GM23338 (cell line): ENCODE results near the gene COBL. TPM values are rescaled to one million over a fixed set of nuclear protein-coding genes. Genes with fewer than 3 reads are reported as not detected.

Experiments used
- ATAC-seq: fragments of 200-7000 bp; cut with Tn5 transposase; 3 replicates; pipeline ENCODE4 v1.9.1; 2020
- DNase-seq: peaks from one replicate; pipeline ENCODE4 v3.0.0-alpha.2; 2015; ENCODE audit warnings: low spot score
- H2AFZ ChIP-seq: fragments of 200-600 bp; sonication (generic); 2 replicates; pipeline ENCODE4 v1.8.0; 2016; ENCODE audit warnings: antibody characterized with exemption, mild to moderate bottlenecking, moderate library complexity
- H3F3A ChIP-seq: fragments of 200-600 bp; sonication (generic); replicated peaks from 2 replicates; pipeline ENCODE4 v1.8.0; 2017; ENCODE audit warnings: antibody characterized with exemption, mixed run types, low read depth
- H3K27ac ChIP-seq: fragments of 200-600 bp; sonication (generic); 2 replicates; pipeline ENCODE4 v1.6.1; 2016; ENCODE audit warnings: low read depth
- H3K27me3 ChIP-seq: fragments of 200-600 bp; sonication (generic); 2 replicates; pipeline ENCODE4 v1.8.0; 2016; ENCODE audit warnings: mild to moderate bottlenecking, mixed run types, moderate library complexity; ENCODE audit not compliant: insufficient read depth
- H3K36me3 ChIP-seq: fragments of 200-600 bp; sonication (generic); 2 replicates; pipeline ENCODE4 v1.8.0; 2016; ENCODE audit warnings: mild to moderate bottlenecking; ENCODE audit not compliant: insufficient read depth
- H3K4me1 ChIP-seq: fragments of 200-600 bp; sonication (generic); 2 replicates; pipeline ENCODE4 v1.8.0; 2016; ENCODE audit warnings: mild to moderate bottlenecking, moderate library complexity; ENCODE audit not compliant: insufficient read depth
- H3K4me2 ChIP-seq: fragments of 200-600 bp; sonication (generic); 2 replicates; pipeline ENCODE4 v1.7.1; 2017; ENCODE audit warnings: mixed run types
- H3K4me3 ChIP-seq: fragments of 200-600 bp; sonication (generic); 2 replicates; pipeline ENCODE4 v1.6.1; 2016; ENCODE audit warnings: mixed run types
- H3K79me2 ChIP-seq: fragments of 200-600 bp; sonication (generic); replicated peaks from 2 replicates; pipeline ENCODE4 v1.8.0; 2017; ENCODE audit warnings: mild to moderate bottlenecking; ENCODE audit not compliant: insufficient read depth
- H3K9me2 ChIP-seq: fragments of 200-600 bp; sonication (generic); 2 replicates; pipeline ENCODE4 v1.8.0; 2017; ENCODE audit not compliant: insufficient read depth
- H4K20me1 ChIP-seq: fragments of 200-600 bp; sonication (generic); replicated peaks from 2 replicates; pipeline ENCODE4 v1.8.0; 2017; ENCODE audit warnings: mild to moderate bottlenecking; ENCODE audit not compliant: insufficient read depth
- H3K27ac Mint-ChIP-seq: 2 replicates; pipeline ENCODE4 v1.8.0; 2020; ENCODE audit warnings: inconsistent platforms, mild to moderate bottlenecking, moderate library complexity, mixed read lengths
- H3K27me3 Mint-ChIP-seq: 3 replicates; pipeline ENCODE4 v1.8.0; 2022; ENCODE audit warnings: low read depth, mild to moderate bottlenecking, moderate library complexity, mixed read lengths, inconsistent platforms; ENCODE audit not compliant: insufficient read depth, poor library complexity
- H3K36me3 Mint-ChIP-seq: 3 replicates; pipeline ENCODE4 v1.8.0; 2021; ENCODE audit warnings: low read depth, mild to moderate bottlenecking, inconsistent platforms, moderate library complexity, mixed read lengths
- H3K4me1 Mint-ChIP-seq: 3 replicates; pipeline ENCODE4 v1.8.0; 2020; ENCODE audit warnings: mild to moderate bottlenecking, inconsistent platforms, mixed read lengths
- H3K4me3 Mint-ChIP-seq: 3 replicates; pipeline ENCODE4 v1.8.0; 2021; ENCODE audit warnings: moderate library complexity, mild to moderate bottlenecking, inconsistent platforms, mixed read lengths
- H3K9me3 Mint-ChIP-seq: 3 replicates; pipeline ENCODE4 v1.8.0; 2020; ENCODE audit warnings: moderate library complexity, mild to moderate bottlenecking, inconsistent platforms, mixed read lengths
- CREB1 ChIP-seq: fragments of 250-450 bp; sonication (Bioruptor Pico); IDR thresholded peaks from 2 replicates; pipeline ENCODE4 v1.5.0; 2020; ENCODE audit warnings: low read depth, mild to moderate bottlenecking, moderate library complexity
- CTCF ChIP-seq, 2 experiments: fragments of 200-600 bp in 1 of 2; sonication (generic) in 1 of 2; conservative IDR thresholded peaks; 2 replicates each; pipeline versions ENCODE4 v1.5.1 to v1.6.1; 2016 to 2017; ENCODE audit warnings: antibody characterized with exemption in 2 of 2, low read depth in 2 of 2, mild to moderate bottlenecking in 2 of 2, moderate library complexity in 1 of 2
- ETS1 ChIP-seq: IDR thresholded peaks from 2 replicates; pipeline ENCODE4 v1.6.1; 2016; ENCODE audit warnings: antibody characterized with exemption
- EZH2phosphoT487 ChIP-seq: fragments of 200-600 bp; sonication (generic); IDR thresholded peaks from one replicate; pipeline ENCODE4 v1.8.1; 2018; ENCODE audit warnings: antibody characterized with exemption; ENCODE audit not compliant: unreplicated experiment
- NANOG ChIP-seq: IDR thresholded peaks from 2 replicates; pipeline ENCODE4 v1.6.1; 2016; ENCODE audit warnings: antibody characterized with exemption, borderline replicate concordance
- POLR2AphosphoS5 ChIP-seq: IDR thresholded peaks from 2 replicates; pipeline ENCODE4 v1.6.1; 2016; ENCODE audit warnings: antibody characterized with exemption, low read depth
- REST ChIP-seq: IDR thresholded peaks from one replicate; pipeline ENCODE4 v1.6.1; 2018; ENCODE audit warnings: antibody characterized with exemption; ENCODE audit not compliant: unreplicated experiment
- STAT1 ChIP-seq: IDR thresholded peaks from one replicate; pipeline ENCODE4 v1.6.1; 2016; ENCODE audit warnings: antibody characterized with exemption; ENCODE audit not compliant: unreplicated experiment
- ZNF114 ChIP-seq: fragments of 250-450 bp; sonication (Bioruptor Pico); IDR thresholded peaks from 2 replicates; pipeline ENCODE4 v1.5.0; 2020; ENCODE audit warnings: mild to moderate bottlenecking, moderate library complexity
- ZNF331 ChIP-seq: fragments of 250-450 bp; sonication (Bioruptor Pico); IDR thresholded peaks from 2 replicates; pipeline ENCODE4 v1.5.0; 2020; ENCODE audit warnings: low read depth, mild to moderate bottlenecking, moderate library complexity
- polyA plus RNA-seq: library from polyadenylated mRNA; unstranded; fragments of >200 nt; fragmentation: Nextera tagmentation; extraction: Ambion mirVana; gene quantifications from 2 replicates; pipeline ENCODE4 v1.2.1, GENCODE V29; 2016
- total RNA-seq: library from RNA; depleted of rRNA; stranded (reverse); fragments of >200 nt; shearing (Covaris generic); gene quantifications from 2 replicates; pipeline ENCODE4 v1.2.3, GENCODE V29; 2014

The COBL gene
- total and polyA plus RNA-seq, 2 experiments from 2014 or later, result 18.3 to 51.9 TPM

GRCh38 chr7:51033727-51034520, 282.7 kb downstream of the COBL start (continued):
- TF ChIP-seq ZNF114 (CRISPR knock-in tag), result no peak
- TF ChIP-seq NANOG, result no peak
- no peak for TF ChIP-seq ETS1
- TF ChIP-seq CTCF (conservative IDR thresholded peaks at IDR 0.05; ENCODE audit: low read depth in 2 of 2), result no peak

GRCh38 chr7:51031791-51032515, 284.7 kb downstream of the COBL start:
- no peak overlapping the region for H3K4me3 Mint-ChIP-seq
- Histone ChIP-seq H3K4me2 (no peak overlapping the region), H3K36me3 (peaks cover 3% of the 10 kb centered on the region; the same call in 1 of the 2 replicates), H3F3A (0 out of 2 replicates have a peak, but pooled peaks cover 4% of the 10 kb centered on the region), H3K27me3 (no peaks in the 10 kb centered on the region), H4K20me1 (no peaks in the 10 kb centered on the region), H3K9me2 (no peaks in the 10 kb centered on the region), H3K4me1 (peaks cover 15% of the 10 kb centered on the region), H3K79me2 (no peaks in the 10 kb centered on the region), H3K4me3 (no peak overlapping the region), H2AFZ (no peak overlapping the region), H3K27ac (no peak overlapping the region)
- ATAC-seq, result no peak
- H3K36me3 Mint-ChIP-seq, result peaks cover 18% of the 10 kb centered on the region
- 0 out of 3 replicates have a peak, but pooled peaks cover 3% of the 10 kb centered on the region for H3K9me3 Mint-ChIP-seq
- peaks cover 4% of the 10 kb centered on the region for H3K27me3 Mint-ChIP-seq
- peaks cover 25% of the 10 kb centered on the region for H3K4me1 Mint-ChIP-seq
- no peak overlapping the region for H3K27ac Mint-ChIP-seq
- no peak for DNase-seq
- no peak for TF ChIP-seq EZH2phosphoT487
- no peak for TF ChIP-seq POLR2AphosphoS5
- TF ChIP-seq CREB1, result no peak

- Histone ChIP-seq H3K79me2 (no peaks in the 10 kb centered on the region), H3K36me3 (peaks cover 3% of the 10 kb centered on the region; the same call in 1 of the 2 replicates), H3K9me2 (no peaks in the 10 kb centered on the region), H4K20me1 (no peaks in the 10 kb centered on the region), H3K27ac (no peak overlapping the region), H3K4me2 (no peak overlapping the region), H2AFZ (no peak overlapping the region), H3K4me3 (no peak overlapping the region), H3K27me3 (no peaks in the 10 kb centered on the region), H3F3A (0 out of 2 replicates have a peak, but pooled peaks cover 4% of the 10 kb centered on the region), H3K4me1 (peaks cover 15% of the 10 kb centered on the region)
- no peaks in the 10 kb centered on the region for H3K9me3 Mint-ChIP-seq
- H3K27me3 Mint-ChIP-seq, result peaks cover 4% of the 10 kb centered on the region
- H3K27ac Mint-ChIP-seq, result no peak overlapping the region
- no peak for DNase-seq
- no peak for ATAC-seq
- peaks cover 16% of the 10 kb centered on the region for H3K36me3 Mint-ChIP-seq
- H3K4me1 Mint-ChIP-seq, result peaks cover 25% of the 10 kb centered on the region
- no peak overlapping the region for H3K4me3 Mint-ChIP-seq
- TF ChIP-seq POLR2AphosphoS5 (no peak), STAT1 (no peak), REST (no peak), EZH2phosphoT487 (no peak), CTCF (conservative IDR thresholded peaks at IDR 0.05; ENCODE audit: low read depth in 2 of 2) (no peak), ZNF114 (CRISPR knock-in tag) (no peak), ZNF331 (CRISPR knock-in tag) (no peak)
Observed at GRCh38 chr7:51031216-51031615, 285.4 kb downstream of the COBL start.
